Fibroblast of skin of abdomen (primary cell): ENCODE measurements around the gene MRNIP.

ENCODE experiments used
- DNase-seq: peaks from one replicate; pipeline ENCODE4 v3.0.0-alpha.2; 2013

Gene MRNIP

GRCh38 chr5:179802207-179802883 is 56.3 kb downstream of the MRNIP start:
- no peak for DNase-seq

- DNase-seq = peak; percentile 52
Measured at GRCh38 chr5:179801304-179802206, 57.1 kb downstream of the MRNIP start.

GRCh38 chr5:179800696-179801201 is 57.9 kb downstream of the MRNIP start:
- no peak for DNase-seq

GRCh38 chr5:179800071-179800695 is 58.4 kb downstream of the MRNIP start:
- DNase-seq = no peak

- DNase-seq = no peak
Measured at GRCh38 chr5:179799644-179799973, 59.0 kb downstream of the MRNIP start.

- DNase-seq = no peak
Measured at GRCh38 chr5:179798771-179799643, 59.6 kb downstream of the MRNIP start.

- DNase-seq = no peak
Measured at GRCh38 chr5:179798144-179798770, 60.4 kb downstream of the MRNIP start.

GRCh38 chr5:179797741-179798140 is 60.9 kb downstream of the MRNIP start:
- no peak for DNase-seq

- DNase-seq = no peak
Measured at GRCh38 chr5:179796877-179797608, 61.6 kb downstream of the MRNIP start.

- DNase-seq = peak; percentile 72
Measured at GRCh38 chr5:179795863-179796833, 62.5 kb downstream of the MRNIP start.

- DNase-seq = no peak
Measured at GRCh38 chr5:179795049-179795862, 63.4 kb downstream of the MRNIP start.

GRCh38 chr5:179794575-179794974 is 64.0 kb downstream of the MRNIP start:
- no peak for DNase-seq

- DNase-seq = no peak
Measured at GRCh38 chr5:179794171-179794570, 64.4 kb downstream of the MRNIP start.

- DNase-seq = peak; percentile 63
Measured at GRCh38 chr5:179793468-179794139, 65.0 kb downstream of the MRNIP start, which contains the start of gene LTC4S. Gene LTC4S, plus strand, starts transcription at chr5:179793986. Its CDS starts 95 bp downstream, at chr5:179794081.

GRCh38 chr5:179792612-179793467 is 65.8 kb downstream of the MRNIP start:
- no peak for DNase-seq

- no peak for DNase-seq
Measured at GRCh38 chr5:179791881-179792611, 66.6 kb downstream of the MRNIP start.
